HG03025 (cell line): ENCODE measurements around the gene ACP6.
"Not testable (repeated sequence)": the region's sequence is repeated elsewhere in the genome, so short reads cannot be mapped to it uniquely, and the experiment has no call there.

Source experiments
- ATAC-seq: cut with Tn5 transposase; IDR thresholded peaks from one replicate; pipeline ENCODE4 v1.9.1; 2021; ENCODE audit warnings: mild to moderate bottlenecking, moderate library complexity; ENCODE audit not compliant: unreplicated experiment, low FRiP score

The ACP6 gene

GRCh38 chr1:147624529-147624928 lies 45.8 kb downstream of the ACP6 start:
- no peak for ATAC-seq

DNA sequence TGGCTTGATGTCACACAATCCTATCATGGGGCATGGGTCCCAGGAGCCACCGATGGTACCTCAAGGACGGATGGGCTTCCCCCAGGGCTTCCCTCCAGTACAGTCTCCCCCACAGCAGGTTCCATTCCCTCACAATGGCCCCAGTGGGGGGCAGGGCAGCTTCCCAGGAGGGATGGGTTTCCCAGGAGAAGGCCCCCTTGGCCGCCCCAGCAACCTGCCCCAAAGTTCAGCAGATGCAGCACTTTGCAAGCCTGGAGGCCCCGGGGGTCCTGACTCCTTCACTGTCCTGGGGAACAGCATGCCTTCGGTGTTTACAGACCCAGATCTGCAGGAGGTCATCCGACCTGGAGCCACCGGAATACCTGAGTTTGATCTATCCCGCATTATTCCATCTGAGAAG lies 46.3 kb downstream of the ACP6 start:
- ATAC-seq, result no peak

DNA sequence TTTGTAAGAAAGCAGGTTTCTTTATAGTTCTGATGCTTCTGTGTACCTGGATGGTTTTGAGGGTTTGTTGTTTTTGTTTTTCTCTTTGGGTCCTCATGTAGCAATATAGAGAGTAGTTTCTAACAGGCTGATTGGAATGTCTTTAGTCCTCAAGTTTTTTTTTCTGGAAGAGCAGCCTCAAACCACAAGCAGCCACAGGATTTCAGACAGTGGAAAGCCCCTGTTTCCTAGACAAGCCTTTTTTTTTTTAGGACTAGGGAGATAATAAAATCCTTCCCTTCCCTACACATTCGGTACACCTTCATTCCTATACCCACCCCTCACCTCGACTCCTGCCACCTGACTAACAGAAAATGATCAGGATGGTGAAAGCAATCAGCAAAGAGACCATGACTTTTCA lies 47.6 kb downstream of the ACP6 start:
- ATAC-seq, result no peak

DNA sequence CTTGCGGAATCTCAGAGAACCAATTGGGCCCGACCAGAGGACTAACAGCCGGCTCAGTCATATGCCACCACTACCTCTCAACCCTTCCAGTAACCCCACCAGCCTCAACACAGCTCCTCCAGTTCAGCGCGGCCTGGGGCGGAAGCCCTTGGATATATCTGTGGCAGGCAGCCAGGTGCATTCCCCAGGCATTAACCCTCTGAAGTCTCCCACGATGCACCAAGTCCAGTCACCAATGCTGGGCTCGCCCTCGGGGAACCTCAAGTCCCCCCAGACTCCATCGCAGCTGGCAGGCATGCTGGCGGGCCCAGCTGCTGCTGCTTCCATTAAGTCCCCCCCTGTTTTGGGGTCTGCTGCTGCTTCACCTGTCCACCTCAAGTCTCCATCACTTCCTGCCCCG lies 49.8 kb downstream of the ACP6 start:
- no peak for ATAC-seq

GRCh38 chr1:147619741-147620140 lies 50.6 kb downstream of the ACP6 start:
- no peak for ATAC-seq

- ATAC-seq, result no peak
Observed at GRCh38 chr1:147618771-147619170, 51.6 kb downstream of the ACP6 start.

GRCh38 chr1:147618077-147618569 lies 52.2 kb downstream of the ACP6 start:
- ATAC-seq, result no peak

DNA sequence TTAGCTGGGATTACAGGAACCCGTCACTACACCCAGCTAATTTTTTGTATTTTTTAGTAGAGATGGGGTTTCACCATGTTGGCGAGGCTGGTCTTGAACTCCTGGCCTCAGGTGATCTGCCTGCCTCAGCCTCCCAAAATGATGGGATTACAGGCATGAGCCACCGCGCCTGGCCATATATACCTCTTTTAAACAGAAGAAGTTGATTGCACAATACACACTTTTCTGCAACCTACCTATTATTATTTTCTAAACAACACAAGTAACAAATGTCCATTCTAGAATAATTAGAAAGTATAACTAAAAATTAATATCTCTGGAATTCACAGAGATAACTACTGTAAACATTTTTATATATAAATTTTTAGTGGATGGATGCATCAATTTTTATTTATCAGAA lies 55.4 kb downstream of the ACP6 start:
- ATAC-seq, result not testable (repeated sequence)

- ATAC-seq, result no peak
Observed at GRCh38 chr1:147613506-147613905, 56.8 kb downstream of the ACP6 start.

DNA sequence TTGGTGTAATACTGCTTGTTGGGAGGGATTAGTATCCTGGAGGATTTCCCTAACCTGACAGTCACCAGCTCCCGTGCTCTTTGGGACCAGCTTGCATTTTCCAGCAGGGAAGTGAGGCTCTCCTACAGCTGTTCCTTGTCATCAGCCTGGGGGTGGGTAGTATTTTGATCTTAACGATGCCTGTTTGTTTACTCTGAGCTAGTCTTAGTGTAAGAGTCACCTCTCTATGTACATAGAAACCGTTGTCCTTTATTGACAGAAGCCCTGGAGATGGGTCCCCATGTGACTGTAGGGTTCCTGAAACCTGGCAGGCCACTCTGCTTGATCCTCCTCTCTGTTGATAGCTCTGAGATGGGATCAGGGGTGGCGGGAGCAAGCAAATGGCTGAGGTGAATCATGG lies 58.0 kb downstream of the ACP6 start:
- no peak for ATAC-seq

DNA sequence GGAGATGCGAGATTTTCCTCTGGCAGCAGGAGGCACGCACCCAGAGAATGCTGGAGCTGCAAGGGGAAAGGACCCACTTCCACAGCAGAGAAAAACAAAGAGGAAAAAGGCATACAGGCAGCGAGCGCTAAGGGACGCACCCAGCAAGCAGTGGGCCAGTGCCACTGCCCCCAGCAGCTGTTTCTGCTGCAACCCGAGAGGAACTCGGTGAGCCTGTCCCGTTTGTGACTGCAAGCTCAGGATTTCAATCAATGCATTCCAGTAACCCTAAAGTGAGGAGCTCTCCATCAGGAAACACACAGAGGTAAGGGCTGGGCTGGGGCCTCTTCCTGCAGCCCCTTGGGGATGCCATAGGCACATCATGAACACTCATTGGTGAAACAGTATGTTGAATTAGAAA lies 58.7 kb downstream of the ACP6 start:
- ATAC-seq, result no peak

- ATAC-seq, result peak; percentile 73
Observed at GRCh38 chr1:147611021-147611426, 59.3 kb downstream of the ACP6 start.

DNA sequence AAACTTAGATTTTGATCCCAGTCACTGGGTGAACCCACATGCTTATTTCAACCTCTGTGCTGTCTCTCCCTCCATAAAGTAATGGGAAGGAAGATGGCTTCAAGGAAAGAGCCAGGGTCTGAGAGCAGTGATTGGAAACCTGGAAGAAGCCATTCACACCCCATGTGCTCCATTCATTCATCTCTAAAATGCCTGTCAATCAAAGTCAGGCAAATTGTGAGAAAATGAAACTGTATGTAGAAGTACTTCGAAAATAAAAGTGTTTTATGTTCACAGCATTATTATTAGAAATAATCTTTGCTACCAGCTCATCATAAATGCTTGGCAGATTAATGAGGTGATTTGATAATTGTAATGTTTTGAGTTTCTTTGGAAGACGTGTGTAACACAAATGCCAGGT lies 61.0 kb downstream of the ACP6 start:
- ATAC-seq, result no peak

DNA sequence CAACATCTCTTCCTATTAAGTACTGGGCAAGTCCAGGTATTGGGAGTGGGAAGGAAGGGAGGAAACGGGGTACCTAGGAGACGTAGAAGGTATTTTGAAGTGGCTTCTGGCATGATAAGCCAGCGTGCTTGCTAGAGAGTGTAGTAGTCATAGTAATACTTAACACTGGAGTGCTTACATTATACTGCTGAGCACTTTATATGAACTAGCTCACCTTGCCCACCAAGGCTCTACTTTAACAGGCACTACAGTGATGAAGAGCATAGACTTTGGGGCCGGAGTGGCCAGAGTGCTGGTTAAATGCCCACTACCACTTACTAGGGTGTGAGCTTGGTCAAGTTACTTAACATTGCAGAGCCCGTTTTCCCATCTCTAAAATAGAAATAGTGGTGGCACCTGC lies 61.7 kb downstream of the ACP6 start:
- no peak for ATAC-seq

GRCh38 chr1:147605591-147605990 lies 64.7 kb downstream of the ACP6 start:
- no peak for ATAC-seq

GRCh38 chr1:147603986-147604385 lies 66.3 kb downstream of the ACP6 start:
- ATAC-seq, result no peak

GRCh38 chr1:147600119-147601111 lies 69.9 kb downstream of the ACP6 start:
- ATAC-seq, result no peak

DNA sequence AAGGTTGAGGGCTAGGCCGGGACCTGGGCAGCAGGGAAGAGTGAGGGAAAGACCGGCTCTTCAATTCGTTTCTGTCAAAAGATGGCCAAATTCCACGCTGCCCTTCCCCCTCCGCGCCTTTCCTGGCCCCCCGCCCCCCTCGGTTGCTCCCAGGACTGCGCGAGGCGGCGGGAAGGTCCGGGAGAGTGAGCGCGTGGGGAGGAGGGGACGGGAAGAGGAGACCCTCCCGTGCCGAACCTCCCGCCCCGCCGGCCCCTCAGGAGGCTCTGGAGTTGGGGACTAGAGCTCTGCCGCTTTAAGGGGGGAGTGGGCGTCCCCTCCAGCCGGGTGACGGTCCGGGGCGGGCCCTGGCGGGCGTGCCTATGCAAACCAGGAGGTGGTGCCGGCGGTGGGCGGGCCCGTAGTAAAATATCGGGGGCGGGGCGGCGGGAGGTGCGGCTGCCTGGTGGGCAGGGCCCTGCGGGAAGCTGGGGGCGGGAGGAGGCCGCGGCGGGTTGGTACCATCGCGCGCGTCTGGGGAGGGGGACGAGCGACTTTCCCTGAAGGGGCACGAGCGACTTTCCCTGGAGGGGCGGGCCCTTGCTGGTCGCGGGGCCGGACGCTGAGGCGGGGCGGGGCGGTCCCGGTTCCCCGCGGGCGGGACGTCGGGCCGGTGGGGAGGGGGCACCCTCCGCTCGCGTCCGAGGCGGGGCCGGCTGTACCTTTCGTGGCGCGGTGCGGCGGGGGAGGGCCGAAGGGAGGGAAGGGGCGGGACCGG lies 70.8 kb downstream of the ACP6 start:
- peak; percentile 78 for ATAC-seq

DNA sequence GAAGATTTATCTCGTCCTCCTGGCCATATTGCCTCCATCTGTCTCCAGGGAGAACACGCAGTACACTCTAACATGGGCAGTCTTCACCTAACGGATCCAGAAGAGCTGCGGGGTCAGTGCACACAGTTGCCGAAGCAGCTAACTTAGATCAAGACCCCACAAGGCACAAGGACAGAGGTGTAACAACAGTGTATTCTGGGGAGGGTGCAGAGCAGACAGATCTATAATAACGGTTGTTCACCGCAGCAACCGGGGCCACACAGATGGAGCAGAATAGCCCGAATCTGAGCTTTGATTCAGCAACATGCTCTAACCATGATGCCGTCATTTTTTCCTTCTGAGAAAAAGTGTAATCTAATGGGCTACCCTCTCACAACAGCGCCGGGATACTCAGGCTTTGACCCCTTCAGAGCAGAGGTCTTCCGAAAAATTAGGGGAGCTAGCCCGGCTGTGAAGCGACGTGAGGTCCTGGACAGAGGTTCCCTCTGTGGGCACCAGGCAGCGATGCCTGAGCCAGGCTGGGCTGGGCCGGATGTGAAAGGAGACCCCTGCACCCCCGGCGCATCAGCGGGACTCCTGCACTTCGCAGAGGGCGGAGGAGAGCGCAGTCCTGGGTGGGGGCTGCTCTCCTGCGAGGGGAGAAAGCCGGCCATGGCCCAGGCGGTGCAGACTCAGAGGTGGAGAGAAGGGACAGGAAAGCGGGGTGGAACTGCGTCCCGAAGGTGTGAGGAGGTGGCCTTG lies 71.5 kb downstream of the ACP6 start:
- ATAC-seq, result peak; percentile 17

GRCh38 chr1:147597010-147597409 lies 73.3 kb downstream of the ACP6 start:
- ATAC-seq, result no peak
